SK-N-SH treated with all-trans-retinoic acid at 6 μM for 48 hours (cell line): ENCODE measurements around the gene UGGT2.

Experiments
- ATAC-seq: fragments of 200-7000 bp; cut with Tn5 transposase; 3 replicates; pipeline ENCODE4 v1.9.1; 2020; ENCODE audit warnings: mild to moderate bottlenecking, moderate library complexity
- ARNTL ChIP-seq: fragments of 450-650 bp; formaldehyde crosslinking; IDR thresholded peaks from 2 replicates; pipeline ENCODE4 v1.5.0; 2020; ENCODE audit warnings: low read depth, mild to moderate bottlenecking, moderate library complexity, borderline replicate concordance
- BACH2 ChIP-seq: fragments of 250-450 bp; sonication (Bioruptor Pico); IDR thresholded peaks from 2 replicates; pipeline ENCODE4 v1.9.0; 2021; ENCODE audit warnings: mild to moderate bottlenecking, borderline replicate concordance
- CSDC2 ChIP-seq: fragments of 250-450 bp; sonication (Bioruptor Pico); IDR thresholded peaks from 2 replicates; pipeline ENCODE4 v1.5.0; 2020; ENCODE audit warnings: mild to moderate bottlenecking, moderate library complexity
- ESRRG ChIP-seq: fragments of 250-450 bp; sonication (Bioruptor Pico); IDR thresholded peaks from 2 replicates; pipeline ENCODE4 v1.6.1; 2021; ENCODE audit warnings: mild to moderate bottlenecking
- GLIS3 ChIP-seq: fragments of 250-450 bp; sonication (Bioruptor Pico); IDR thresholded peaks from 2 replicates; pipeline ENCODE4 v1.5.0; 2020; ENCODE audit warnings: mild to moderate bottlenecking, moderate library complexity
- ISL1 ChIP-seq: fragments of 250-450 bp; sonication (Bioruptor Pico); IDR thresholded peaks from 2 replicates; pipeline ENCODE4 v2.1.2; 2022; ENCODE audit warnings: mild to moderate bottlenecking, moderate library complexity
- OSR1 ChIP-seq: fragments of 250-450 bp; sonication (Bioruptor Pico); IDR thresholded peaks from 2 replicates; pipeline ENCODE4 v1.8.0; 2022; ENCODE audit warnings: moderate library complexity, mild to moderate bottlenecking, inconsistent platforms
- PPARA ChIP-seq: fragments of 250-450 bp; sonication (Bioruptor Pico); IDR thresholded peaks from 2 replicates; pipeline ENCODE4 v1.5.0; 2020; ENCODE audit warnings: mild to moderate bottlenecking, borderline replicate concordance
- RARB ChIP-seq: fragments of 250-450 bp; sonication (Bioruptor Pico); IDR thresholded peaks from 2 replicates; pipeline ENCODE4 v1.8.0; 2021; ENCODE audit warnings: mild to moderate bottlenecking, moderate library complexity
- SNAI2 ChIP-seq: fragments of 250-450 bp; sonication (Bioruptor Pico); IDR thresholded peaks from 2 replicates; pipeline ENCODE4 v1.5.0; 2020; ENCODE audit warnings: mild to moderate bottlenecking, moderate library complexity
- TCF4 ChIP-seq: fragments of 250-450 bp; sonication (Bioruptor Pico); IDR thresholded peaks from 2 replicates; pipeline ENCODE4 v1.8.0; 2021; ENCODE audit warnings: mild to moderate bottlenecking, moderate library complexity, borderline replicate concordance
- TOX ChIP-seq: fragments of 250-450 bp; sonication (Bioruptor Pico); IDR thresholded peaks from 2 replicates; pipeline ENCODE4 v1.8.0; 2021; ENCODE audit warnings: mild to moderate bottlenecking, moderate library complexity, borderline replicate concordance
- ZC3H10 ChIP-seq: fragments of 250-450 bp; sonication (Bioruptor Pico); IDR thresholded peaks from 2 replicates; pipeline ENCODE4 v1.5.1; 2021; ENCODE audit warnings: mild to moderate bottlenecking, moderate library complexity
- ZFP3 ChIP-seq: fragments of 250-450 bp; sonication (Bioruptor Pico); IDR thresholded peaks from 2 replicates; pipeline ENCODE4 v1.5.0; 2020; ENCODE audit warnings: mild to moderate bottlenecking, moderate library complexity
- ZFP30 ChIP-seq: fragments of 450-650 bp; formaldehyde crosslinking; IDR thresholded peaks from 2 replicates; pipeline ENCODE4 v1.5.0; 2022; ENCODE audit warnings: mild to moderate bottlenecking, moderate library complexity
- ZNF70 ChIP-seq: fragments of 450-650 bp; formaldehyde crosslinking; IDR thresholded peaks from 2 replicates; pipeline ENCODE4 v1.5.0; 2020; ENCODE audit warnings: mild to moderate bottlenecking, moderate library complexity
- ZNF8 ChIP-seq: fragments of 450-650 bp; formaldehyde crosslinking; IDR thresholded peaks from 2 replicates; pipeline ENCODE4 v1.5.0; 2020; ENCODE audit warnings: mild to moderate bottlenecking, moderate library complexity
- TF ChIP-seq, protein P1 (sequence below): fragments of 250-450 bp; sonication (Bioruptor Pico); IDR thresholded peaks from 2 replicates; pipeline ENCODE4 v1.5.1; 2020; ENCODE audit warnings: low read depth, mild to moderate bottlenecking, moderate library complexity
- TF ChIP-seq, protein P2 (sequence below): fragments of 250-450 bp; sonication (Bioruptor Pico); IDR thresholded peaks from 2 replicates; pipeline ENCODE4 v1.8.0; 2021; ENCODE audit warnings: low read depth, mild to moderate bottlenecking, moderate library complexity, borderline replicate concordance
- TF ChIP-seq, protein P3 (sequence below): fragments of 250-450 bp; sonication (Bioruptor Pico); IDR thresholded peaks from 2 replicates; pipeline ENCODE4 v1.5.0; 2020; ENCODE audit warnings: mild to moderate bottlenecking, moderate library complexity
- TF ChIP-seq, protein P4 (sequence below): fragments of 250-450 bp; sonication (Bioruptor Pico); IDR thresholded peaks from 2 replicates; pipeline ENCODE4 v1.8.0; 2020; ENCODE audit warnings: mild to moderate bottlenecking, moderate library complexity, borderline replicate concordance
- TF ChIP-seq, protein P5 (sequence below): fragments of 250-450 bp; sonication (Bioruptor Pico); IDR thresholded peaks from 2 replicates; pipeline ENCODE4 v1.5.1; 2021; ENCODE audit warnings: mild to moderate bottlenecking, moderate library complexity

Gene UGGT2

DNA sequence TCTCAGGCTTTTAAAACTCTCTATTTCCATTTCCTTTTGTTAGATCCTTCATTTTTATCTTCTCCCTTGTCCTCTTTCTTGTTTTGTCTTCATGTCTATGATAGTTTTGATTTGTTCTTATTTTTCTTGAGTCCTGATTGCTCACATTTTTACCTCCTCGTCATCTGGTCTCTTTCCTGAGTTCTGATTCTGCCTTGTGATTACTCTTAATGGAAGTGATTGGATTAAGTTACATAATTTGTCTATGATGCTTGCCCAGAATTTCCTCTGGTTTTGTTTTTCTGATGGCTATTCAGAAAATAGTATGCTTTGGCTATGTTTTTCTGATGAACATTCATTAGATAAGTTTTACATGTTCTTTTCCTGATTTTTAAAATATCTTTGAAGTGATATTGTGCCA lies 273.7 kb downstream of the UGGT2 start:
- no peak for TF ChIP-seq CSDC2 (CRISPR knock-in tag)
- TF ChIP-seq ISL1 (CRISPR knock-in tag): peak; percentile 73
- no peak for TF ChIP-seq GLIS3 (CRISPR knock-in tag)
- TF ChIP-seq TCF4 (CRISPR knock-in tag): peak; percentile 43; the same call in 1 of the 2 replicates
- TF ChIP-seq SNAI2 (CRISPR knock-in tag): no peak
- TF ChIP-seq, protein P1, sequence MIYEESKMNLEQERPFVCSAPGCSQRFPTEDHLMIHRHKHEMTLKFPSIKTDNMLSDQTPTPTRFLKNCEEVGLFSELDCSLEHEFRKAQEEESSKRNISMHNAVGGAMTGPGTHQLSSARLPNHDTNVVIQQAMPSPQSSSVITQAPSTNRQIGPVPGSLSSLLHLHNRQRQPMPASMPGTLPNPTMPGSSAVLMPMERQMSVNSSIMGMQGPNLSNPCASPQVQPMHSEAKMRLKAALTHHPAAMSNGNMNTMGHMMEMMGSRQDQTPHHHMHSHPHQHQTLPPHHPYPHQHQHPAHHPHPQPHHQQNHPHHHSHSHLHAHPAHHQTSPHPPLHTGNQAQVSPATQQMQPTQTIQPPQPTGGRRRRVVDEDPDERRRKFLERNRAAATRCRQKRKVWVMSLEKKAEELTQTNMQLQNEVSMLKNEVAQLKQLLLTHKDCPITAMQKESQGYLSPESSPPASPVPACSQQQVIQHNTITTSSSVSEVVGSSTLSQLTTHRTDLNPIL (CRISPR knock-in tag): no peak
- TF ChIP-seq ESRRG (CRISPR knock-in tag): no peak
- TF ChIP-seq ZNF70: no peak
- TF ChIP-seq ZFP30: no peak
- TF ChIP-seq, protein P2, sequence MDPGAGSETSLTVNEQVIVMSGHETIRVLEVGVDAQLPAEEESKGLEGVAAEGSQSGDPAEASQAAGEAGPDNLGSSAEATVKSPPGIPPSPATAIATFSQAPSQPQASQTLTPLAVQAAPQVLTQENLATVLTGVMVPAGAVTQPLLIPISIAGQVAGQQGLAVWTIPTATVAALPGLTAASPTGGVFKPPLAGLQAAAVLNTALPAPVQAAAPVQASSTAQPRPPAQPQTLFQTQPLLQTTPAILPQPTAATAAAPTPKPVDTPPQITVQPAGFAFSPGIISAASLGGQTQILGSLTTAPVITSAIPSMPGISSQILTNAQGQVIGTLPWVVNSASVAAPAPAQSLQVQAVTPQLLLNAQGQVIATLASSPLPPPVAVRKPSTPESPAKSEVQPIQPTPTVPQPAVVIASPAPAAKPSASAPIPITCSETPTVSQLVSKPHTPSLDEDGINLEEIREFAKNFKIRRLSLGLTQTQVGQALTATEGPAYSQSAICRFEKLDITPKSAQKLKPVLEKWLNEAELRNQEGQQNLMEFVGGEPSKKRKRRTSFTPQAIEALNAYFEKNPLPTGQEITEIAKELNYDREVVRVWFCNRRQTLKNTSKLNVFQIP (CRISPR knock-in tag): no peak
- TF ChIP-seq, protein P3, sequence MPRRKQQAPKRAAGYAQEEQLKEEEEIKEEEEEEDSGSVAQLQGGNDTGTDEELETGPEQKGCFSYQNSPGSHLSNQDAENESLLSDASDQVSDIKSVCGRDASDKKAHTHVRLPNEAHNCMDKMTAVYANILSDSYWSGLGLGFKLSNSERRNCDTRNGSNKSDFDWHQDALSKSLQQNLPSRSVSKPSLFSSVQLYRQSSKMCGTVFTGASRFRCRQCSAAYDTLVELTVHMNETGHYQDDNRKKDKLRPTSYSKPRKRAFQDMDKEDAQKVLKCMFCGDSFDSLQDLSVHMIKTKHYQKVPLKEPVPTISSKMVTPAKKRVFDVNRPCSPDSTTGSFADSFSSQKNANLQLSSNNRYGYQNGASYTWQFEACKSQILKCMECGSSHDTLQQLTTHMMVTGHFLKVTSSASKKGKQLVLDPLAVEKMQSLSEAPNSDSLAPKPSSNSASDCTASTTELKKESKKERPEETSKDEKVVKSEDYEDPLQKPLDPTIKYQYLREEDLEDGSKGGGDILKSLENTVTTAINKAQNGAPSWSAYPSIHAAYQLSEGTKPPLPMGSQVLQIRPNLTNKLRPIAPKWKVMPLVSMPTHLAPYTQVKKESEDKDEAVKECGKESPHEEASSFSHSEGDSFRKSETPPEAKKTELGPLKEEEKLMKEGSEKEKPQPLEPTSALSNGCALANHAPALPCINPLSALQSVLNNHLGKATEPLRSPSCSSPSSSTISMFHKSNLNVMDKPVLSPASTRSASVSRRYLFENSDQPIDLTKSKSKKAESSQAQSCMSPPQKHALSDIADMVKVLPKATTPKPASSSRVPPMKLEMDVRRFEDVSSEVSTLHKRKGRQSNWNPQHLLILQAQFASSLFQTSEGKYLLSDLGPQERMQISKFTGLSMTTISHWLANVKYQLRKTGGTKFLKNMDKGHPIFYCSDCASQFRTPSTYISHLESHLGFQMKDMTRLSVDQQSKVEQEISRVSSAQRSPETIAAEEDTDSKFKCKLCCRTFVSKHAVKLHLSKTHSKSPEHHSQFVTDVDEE (CRISPR knock-in tag): no peak
- no peak for TF ChIP-seq TOX (CRISPR knock-in tag)
- TF ChIP-seq ZFP3 (CRISPR knock-in tag): no peak
- TF ChIP-seq ARNTL: no peak
- peak; percentile 41; the same call in 2 of the 3 replicates for ATAC-seq

DNA sequence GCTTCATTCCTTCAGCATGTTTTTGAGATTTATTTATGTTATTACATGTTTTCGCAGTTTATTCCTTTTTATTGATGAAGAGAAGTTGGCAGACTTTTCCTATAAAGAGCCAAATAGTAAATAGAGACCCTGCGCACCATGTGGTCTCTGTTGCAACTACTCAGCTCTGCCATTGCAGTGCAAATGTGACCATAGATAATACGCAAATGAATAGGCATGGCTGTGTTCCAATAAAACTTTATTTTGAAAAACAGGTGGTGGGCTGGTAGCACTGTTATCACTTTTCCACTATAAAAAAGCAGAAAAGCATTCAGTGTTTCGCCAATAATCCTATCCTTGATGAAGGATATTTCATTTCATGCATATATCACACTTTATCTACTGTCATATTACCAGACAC lies 281.3 kb downstream of the UGGT2 start:
- no peak for TF ChIP-seq BACH2 (CRISPR knock-in tag)
- no peak for TF ChIP-seq ARNTL
- TF ChIP-seq, protein P3 (CRISPR knock-in tag): no peak
- TF ChIP-seq SNAI2 (CRISPR knock-in tag): no peak
- TF ChIP-seq OSR1 (CRISPR knock-in tag): no peak
- no peak for TF ChIP-seq TOX (CRISPR knock-in tag)
- TF ChIP-seq ZFP30: no peak
- TF ChIP-seq ZNF8 (CRISPR knock-in tag): no peak
- no peak for TF ChIP-seq GLIS3 (CRISPR knock-in tag)
- TF ChIP-seq, protein P4, sequence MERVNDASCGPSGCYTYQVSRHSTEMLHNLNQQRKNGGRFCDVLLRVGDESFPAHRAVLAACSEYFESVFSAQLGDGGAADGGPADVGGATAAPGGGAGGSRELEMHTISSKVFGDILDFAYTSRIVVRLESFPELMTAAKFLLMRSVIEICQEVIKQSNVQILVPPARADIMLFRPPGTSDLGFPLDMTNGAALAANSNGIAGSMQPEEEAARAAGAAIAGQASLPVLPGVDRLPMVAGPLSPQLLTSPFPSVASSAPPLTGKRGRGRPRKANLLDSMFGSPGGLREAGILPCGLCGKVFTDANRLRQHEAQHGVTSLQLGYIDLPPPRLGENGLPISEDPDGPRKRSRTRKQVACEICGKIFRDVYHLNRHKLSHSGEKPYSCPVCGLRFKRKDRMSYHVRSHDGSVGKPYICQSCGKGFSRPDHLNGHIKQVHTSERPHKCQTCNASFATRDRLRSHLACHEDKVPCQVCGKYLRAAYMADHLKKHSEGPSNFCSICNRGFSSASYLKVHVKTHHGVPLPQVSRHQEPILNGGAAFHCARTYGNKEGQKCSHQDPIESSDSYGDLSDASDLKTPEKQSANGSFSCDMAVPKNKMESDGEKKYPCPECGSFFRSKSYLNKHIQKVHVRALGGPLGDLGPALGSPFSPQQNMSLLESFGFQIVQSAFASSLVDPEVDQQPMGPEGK (CRISPR knock-in tag): no peak
- no peak for TF ChIP-seq ESRRG (CRISPR knock-in tag)
- TF ChIP-seq PPARA (CRISPR knock-in tag): no peak
- TF ChIP-seq ZC3H10: no peak
- TF ChIP-seq, protein P5, sequence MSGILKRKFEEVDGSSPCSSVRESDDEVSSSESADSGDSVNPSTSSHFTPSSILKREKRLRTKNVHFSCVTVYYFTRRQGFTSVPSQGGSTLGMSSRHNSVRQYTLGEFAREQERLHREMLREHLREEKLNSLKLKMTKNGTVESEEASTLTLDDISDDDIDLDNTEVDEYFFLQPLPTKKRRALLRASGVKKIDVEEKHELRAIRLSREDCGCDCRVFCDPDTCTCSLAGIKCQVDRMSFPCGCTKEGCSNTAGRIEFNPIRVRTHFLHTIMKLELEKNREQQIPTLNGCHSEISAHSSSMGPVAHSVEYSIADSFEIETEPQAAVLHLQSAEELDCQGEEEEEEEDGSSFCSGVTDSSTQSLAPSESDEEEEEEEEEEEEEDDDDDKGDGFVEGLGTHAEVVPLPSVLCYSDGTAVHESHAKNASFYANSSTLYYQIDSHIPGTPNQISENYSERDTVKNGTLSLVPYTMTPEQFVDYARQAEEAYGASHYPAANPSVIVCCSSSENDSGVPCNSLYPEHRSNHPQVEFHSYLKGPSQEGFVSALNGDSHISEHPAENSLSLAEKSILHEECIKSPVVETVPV (CRISPR knock-in tag): no peak
- TF ChIP-seq TCF4 (CRISPR knock-in tag): no peak
- TF ChIP-seq, protein P1 (CRISPR knock-in tag): no peak
- no peak for TF ChIP-seq RARB (CRISPR knock-in tag)
- no peak for ATAC-seq
